GM18951 (cell line): ENCODE results near the gene RHOT2.
"Not testable (repeated sequence)": the region's sequence is repeated elsewhere in the genome, so short reads cannot be mapped to it uniquely, and the experiment has no call there.

Experiments used
- POLR2A ChIP-seq: IDR thresholded peaks from 4 replicates; pipeline ENCODE4 v1.6.1; 2011; ENCODE audit warnings: mild to moderate bottlenecking; ENCODE audit not compliant: insufficient read length, insufficient read depth; ENCODE audit errors: extremely low read depth
- in situ Hi-C: fragments of 300-500 bp; cut with MboI; formaldehyde crosslinking; loops from one replicate; pipeline ENCODE4 v1.12.0; 2022; ENCODE audit warnings: low sequenced_read_pairs, mixed read lengths, inconsistent platforms; ENCODE audit not compliant: unreplicated experiment

RHOT2 gene

DNA sequence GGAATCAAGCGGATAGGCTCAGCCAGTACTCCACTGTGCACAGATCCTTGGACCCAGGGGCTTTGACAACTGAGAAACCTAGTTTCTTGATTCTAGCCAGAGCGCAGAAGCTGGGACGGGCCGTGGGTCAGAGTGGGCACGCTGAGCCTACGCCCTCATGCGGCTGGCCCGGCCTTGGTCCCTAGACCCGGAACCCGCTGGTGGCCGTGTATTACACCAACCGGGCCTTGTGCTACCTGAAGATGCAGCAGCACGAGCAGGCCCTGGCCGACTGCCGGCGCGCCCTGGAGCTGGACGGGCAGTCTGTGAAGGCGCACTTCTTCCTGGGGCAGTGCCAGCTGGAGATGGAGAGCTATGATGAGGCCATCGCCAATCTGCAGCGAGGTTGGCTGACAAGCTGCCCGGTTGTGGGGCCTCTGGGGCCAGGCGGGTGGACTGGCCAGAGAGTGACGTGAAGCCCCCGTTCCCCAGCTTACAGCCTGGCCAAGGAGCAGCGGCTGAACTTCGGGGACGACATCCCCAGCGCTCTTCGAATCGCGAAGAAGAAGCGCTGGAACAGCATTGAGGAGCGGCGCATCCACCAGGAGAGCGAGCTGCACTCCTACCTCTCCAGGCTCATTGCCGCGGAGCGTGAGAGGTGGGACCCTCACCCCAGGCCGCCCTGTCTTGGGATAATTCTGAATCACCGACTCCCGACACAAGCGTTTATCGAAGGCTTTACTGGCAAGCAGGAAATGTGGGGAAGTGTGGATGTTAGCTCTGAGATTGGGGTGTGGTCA is 13.2 kb downstream of the RHOT2 start:
- in situ Hi-C loops, result no loop called here
- TF ChIP-seq POLR2A, result peak; percentile 24

DNA sequence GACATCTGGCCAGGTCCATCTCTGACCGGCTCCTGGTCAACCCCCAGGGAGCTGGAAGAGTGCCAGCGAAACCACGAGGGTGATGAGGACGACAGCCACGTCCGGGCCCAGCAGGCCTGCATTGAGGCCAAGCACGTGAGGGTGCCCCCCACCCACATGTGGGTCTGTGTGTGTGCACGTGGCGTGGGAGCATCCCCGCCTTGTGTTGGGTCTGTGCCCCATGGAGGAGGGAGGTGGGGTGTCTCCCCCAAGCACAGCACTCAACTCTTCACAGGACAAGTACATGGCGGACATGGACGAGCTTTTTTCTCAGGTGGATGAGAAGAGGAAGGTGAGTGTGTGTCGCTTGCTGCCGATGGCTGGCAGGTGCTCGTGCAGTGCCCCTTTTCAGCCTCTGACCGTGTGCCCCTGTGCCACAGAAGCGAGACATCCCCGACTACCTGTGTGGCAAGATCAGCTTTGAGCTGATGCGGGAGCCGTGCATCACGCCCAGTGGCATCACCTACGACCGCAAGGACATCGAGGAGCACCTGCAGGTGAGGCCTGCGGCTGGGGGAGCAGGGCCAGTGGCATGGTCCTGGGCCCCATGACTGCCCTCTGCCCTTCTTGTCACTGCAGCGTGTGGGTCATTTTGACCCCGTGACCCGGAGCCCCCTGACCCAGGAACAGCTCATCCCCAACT is 14.0 kb downstream of the RHOT2 start:
- in situ Hi-C loops, result no loop called here
- TF ChIP-seq POLR2A, result no peak

DNA sequence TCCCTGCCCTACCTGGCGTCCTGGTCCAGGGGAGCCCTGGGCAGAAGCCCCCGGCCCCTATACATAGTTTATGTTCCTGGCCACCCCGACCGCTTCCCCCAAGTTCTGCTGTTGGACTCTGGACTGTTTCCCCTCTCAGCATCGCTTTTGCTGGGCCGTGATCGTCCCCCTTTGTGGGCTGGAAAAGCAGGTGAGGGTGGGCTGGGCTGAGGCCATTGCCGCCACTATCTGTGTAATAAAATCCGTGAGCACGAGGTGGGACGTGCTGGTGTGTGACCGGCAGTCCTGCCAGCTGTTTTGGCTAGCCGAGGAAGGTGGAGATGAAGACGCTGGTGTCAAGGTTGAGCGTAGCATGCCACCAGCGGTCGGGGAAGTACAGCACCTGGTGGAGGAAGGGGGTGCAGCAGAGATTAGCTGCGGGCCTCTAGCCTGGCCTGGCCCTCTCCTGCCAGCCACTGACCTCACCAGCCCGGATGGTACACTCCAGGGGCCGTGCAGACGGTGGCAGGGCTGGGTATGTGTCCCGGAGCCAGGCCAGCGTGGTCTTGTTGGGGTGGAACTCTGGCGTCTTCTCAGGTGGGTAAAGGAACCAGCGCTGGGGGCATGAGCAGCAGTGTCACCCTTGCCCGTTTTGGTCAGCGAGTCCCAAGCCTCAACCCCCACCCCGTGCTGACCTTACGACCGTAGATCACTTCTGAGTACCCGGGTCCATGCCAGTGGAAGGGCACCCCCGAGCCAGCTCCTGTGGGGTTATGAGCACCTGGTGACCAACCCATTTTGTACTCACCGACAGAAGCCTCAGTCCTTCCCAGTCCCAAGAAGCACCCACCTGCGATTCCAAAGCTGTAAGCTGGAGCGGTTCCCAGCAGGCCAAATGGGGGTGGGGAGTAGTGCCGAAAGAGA is 14.8 kb downstream of the RHOT2 start:
- TF ChIP-seq POLR2A, result no peak
- in situ Hi-C loops, result no loop called here

DNA sequence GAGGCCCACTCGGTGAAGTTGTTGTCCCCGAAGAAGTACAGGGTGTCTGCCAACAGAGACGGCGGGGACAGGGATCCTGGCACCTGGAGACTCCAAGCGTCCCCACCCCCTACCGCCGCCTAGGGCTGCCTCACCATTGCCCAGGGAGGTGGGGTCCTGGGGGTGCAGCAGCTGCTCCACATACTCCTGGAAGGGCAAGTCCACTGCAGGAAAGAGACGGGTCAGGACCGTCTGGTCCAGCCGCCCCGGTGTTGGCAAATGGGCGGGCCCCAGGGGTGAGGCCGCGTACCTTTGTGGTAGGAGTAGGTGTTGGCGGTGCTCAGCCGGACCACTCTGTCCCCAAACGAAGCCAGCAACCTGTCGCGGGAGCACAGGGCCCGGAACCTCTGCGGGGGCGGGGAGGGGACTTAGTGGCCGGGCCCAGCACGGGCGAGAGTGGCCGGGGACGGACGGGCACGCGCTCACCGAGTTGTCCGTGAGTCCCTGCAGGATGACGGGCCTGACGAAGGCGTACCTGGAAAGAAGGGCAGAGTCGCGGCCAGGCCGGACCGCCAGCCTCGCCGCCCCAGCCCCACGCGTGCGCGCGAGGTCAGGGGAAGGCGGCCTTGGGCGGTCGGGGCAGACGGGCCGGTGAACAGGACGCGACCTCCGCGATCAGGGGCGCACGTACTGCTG is 15.6 kb downstream of the RHOT2 start:
- in situ Hi-C loops, result no loop called here
- no peak for TF ChIP-seq POLR2A

DNA sequence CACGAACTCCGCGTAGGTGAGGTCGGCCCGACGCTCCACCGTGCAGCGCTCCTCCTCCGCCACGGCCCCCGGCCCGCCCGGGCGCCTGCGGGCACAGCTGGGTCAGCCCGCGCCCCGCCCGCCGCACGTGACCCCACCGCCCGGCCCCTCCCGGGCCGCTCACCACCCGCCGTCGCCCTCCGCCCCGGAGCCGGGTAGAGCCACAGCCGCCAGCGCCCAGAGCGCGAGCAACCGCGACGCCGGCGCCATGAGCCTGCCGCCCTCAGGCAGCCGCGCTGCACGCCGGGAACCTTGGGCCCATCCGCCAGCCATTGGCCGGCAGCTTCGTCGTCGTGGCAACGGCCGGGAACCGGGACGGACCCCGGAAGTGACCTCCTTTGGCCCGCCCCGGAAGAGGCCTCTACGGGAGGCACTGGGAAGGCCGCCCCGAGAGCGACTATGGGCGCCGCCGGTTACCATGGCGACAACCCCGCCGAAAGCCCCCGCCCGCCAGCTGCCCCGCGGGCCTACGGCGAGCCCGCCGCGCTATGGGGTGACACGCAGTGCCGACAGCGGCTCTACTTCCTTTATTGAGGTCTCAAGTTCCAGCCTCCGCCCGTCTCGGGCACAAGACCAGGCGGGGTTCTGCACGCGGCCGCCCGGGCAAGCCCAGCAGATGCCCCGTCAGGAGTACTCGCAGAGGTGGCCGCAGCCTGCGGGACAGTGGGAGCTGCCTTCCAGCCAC is 16.3 kb downstream of the RHOT2 start, which contains the start of gene JMJD8:
Gene JMJD8, minus strand, starts transcription at position 264 of the 724 bp plus-strand sequence. Its CDS starts 15 bp downstream, at position 249.
- TF ChIP-seq POLR2A, result peak; percentile 92
- in situ Hi-C loops, result no loop called here

DNA sequence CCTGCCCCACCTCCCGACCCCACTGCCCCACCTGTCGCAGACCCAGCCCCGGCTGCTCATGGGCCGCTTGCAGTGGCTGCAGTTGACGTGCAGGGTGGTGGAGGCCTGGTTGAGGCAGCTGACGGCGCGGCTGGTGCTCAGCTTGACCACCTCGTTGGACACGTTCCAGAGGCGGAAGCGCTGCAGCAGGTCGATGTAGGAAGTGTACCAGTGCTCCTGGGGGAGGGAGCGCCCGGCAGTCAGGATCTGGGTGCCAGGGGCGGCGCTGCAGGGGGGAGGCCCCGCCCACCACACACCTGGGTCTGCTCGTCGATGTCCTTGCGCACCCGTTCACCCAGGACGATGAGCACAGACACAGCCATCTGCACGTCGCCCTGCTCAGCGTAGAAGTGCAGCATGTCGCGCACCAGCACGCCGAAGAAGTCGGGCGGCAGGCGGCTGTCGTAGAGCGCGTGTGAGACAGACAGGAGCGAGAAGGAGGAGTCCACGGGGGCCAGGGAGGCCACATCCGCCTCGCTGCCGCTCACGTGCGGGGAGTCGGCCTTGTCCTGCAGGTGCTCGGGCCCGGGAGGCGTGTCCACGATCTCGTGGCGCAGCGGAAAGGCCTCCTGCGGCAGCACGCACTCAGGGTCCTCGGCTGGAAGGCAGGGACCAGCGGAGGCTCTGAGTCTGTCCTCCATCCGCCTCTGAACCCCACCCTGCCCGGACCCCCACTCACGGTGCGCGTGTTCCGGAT is 17.2 kb downstream of the RHOT2 start:
- in situ Hi-C loops, result no loop called here
- no peak for TF ChIP-seq POLR2A

DNA sequence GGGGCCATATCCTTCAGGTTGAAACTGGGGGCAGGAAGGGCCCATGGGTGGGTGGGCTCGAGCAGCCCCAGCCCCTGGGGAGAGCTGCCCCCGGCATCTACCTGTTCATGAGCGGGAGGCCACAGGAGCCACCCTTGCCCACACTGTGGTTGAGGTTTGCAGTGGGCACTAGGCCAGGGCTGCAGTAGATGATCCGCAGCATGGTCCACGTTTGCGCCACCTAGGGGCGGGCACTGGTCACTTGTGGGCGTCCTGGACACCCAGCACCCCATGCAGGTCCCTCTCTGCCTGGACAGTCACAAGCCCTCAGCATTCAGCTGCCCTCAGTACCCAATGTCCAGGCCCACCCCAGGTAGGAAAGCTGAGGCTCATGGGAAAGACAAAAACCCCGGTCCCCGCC is 18.0 kb downstream of the RHOT2 start:
- no peak for TF ChIP-seq POLR2A
- in situ Hi-C loops, result no loop called here

DNA sequence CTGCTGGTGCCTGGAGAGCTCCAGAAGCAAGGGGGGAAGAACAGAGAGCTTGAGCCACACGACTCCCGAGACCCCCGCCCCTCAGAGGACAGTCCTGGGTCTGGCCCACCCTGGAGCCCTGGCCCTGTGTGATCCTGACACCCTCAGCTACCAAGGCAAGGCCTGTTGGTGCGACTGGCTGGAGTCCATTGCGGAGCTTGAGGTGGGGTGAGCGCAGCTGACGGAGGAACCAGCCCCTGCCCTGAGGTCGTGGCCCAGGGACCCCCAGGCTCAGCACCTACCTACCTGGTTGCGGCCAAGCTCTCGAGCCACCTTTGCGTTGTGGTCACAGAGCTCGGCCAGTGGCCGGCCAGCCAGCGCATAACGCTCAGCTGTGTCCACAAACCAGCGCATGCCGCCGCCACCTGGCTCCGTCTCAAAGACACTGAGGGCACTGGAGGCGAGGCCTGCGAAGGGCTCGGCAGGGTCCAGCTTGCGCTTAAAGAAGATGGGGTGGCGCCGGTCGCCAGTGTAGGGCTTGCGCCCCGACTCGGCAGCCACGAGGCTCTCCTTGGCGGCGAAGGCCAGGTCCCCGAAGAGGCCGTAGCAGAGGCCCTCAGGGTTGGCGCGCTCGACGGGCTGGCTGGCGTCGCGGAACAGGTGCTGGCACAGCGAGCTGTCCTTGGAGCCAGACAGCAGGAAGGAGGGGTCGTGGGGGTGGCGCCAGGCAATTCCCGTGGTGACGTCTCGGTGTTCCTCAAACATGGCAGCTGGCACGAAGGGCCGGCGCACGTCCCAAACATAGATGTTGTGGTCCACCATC is 18.7 kb downstream of the RHOT2 start:
- TF ChIP-seq POLR2A, result no peak
- in situ Hi-C loops, result no loop called here

DNA sequence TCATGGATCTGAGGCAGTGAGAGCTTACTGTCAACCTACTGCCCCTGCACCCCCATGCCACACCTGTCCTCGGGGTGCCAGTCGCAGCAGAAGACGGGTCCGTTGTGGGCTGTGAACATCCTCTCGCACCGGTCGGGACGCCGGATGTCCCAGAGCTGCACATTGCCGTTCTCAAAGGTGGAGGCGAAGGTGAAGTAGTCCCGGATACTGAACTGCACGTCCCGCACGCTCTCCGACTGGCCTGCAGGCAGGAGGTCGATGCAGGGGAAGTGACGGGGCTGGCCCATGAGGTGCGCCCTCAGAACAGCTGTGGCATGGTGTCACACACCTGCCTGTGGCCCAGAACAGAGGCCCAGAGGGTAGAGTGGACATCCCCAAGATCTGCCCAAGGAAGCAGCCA is 19.6 kb downstream of the RHOT2 start:
- in situ Hi-C loops, result no loop called here
- TF ChIP-seq POLR2A, result no peak

DNA sequence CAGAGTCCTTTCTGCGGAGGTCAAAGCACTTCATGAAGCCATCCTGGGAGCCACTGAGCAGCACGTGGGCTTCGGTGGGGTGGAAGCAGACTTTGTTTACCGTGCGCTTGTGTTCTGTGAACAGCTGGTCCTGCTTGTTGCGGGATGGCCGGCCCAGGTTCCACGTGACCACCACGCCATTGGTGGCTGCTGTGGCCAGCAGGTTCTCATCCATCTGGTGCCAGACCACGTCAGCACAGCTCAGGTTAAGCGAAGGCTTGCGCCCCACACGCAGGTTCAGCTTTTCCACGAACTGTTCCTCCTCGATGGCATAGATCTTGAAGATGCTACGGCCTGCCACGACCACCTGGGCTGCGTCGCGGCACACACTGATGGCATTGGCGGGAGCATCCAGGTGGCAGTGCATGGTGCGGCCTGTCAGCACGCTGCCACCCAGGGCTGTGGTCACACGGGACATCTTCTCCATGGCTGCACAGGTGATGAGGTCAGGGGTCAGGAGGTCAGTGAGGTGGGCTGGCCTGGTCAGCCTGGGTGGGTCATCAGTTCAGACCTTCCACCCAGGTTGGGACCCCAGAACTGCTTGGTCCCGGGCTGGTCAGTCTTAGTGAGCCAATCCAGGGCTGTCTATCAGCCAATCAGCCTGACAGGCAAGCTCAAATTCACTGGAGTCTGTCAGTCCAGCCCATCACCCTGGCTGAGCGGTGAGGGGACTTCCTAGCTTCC is 21.4 kb downstream of the RHOT2 start:
- TF ChIP-seq POLR2A, result no peak
- in situ Hi-C loops, result no loop called here

DNA sequence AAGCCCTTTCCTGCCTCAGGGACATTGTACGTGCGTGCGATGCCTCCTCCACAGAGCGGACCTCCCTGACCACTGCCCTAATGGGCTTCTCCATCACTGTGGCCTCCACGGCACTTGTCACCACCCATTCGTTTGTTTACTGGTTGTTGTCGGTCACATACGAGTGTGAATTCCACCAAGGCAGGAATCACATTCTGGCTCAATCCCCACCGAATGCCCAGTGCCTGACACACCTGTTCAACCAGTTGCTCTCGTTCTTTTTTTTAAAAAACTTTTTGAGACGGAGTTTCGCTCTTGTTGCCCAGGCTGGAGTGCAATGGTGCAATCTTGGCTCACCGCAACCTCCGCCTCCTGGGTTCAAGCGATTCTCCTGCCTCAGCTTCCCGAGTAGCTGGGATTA is 23.3 kb downstream of the RHOT2 start:
- in situ Hi-C loops, result not testable (repeated sequence)
